CD4-positive, alpha-beta T cell treated with Interferon gamma for 1 hour (primary cell): ENCODE results near the gene WDR91.

Experiments used
- DNase-seq: peaks from one replicate; pipeline ENCODE4 v3.0.0-alpha.2; 2020

Gene WDR91

DNA sequence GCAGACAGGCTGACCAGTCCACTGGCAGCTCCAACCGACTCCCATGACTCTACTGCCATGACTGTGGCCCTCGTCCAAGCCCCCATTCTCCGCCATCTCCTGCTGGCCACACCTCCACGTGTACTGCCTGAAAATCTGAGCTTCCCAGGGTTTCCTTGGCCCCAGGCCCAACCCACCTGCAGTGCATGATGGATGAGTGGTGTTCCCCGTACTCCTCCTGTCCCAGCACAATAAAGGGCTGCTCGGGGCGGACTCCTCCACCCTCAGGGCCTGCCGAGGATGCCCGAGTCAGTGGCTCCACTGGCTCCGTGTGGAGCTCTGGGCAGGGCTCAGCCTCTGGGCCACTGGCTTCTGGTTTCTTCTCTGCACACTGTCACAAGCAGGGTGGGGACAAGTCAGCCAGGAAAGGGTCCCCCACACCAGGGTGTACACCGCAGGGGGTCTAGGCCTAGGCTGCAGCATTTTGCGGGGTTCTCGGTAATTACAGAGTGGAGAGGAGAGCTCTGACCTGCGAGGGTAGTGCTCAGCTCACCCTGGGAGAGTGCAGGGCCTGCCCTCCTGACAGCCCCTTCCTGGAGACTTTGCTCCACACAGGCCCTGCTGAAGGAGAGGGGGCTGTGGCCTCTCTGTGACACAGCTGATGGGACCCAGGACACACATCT, 15.2 kb downstream of the WDR91 start:
- DNase-seq: no peak

DNA sequence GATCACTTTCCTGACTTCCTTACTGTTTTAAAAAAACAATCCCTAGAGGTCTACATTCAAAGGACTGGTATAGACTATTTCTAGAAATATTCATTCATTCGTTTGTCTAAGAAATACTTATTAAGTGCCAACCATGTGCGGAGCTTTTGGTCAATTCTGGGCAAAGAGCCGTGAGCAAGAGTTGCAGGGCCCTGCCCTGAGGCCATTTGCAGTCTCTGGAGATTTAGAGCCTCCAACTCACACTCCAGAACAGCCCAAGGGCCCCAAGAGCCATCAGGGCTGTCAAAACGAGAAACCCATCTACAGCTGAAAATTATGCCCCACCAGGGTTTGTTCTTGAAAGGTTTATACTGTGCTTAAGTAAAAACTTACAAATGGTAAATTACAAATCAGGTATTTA, 16.2 kb downstream of the WDR91 start:
- DNase-seq: no peak

DNA sequence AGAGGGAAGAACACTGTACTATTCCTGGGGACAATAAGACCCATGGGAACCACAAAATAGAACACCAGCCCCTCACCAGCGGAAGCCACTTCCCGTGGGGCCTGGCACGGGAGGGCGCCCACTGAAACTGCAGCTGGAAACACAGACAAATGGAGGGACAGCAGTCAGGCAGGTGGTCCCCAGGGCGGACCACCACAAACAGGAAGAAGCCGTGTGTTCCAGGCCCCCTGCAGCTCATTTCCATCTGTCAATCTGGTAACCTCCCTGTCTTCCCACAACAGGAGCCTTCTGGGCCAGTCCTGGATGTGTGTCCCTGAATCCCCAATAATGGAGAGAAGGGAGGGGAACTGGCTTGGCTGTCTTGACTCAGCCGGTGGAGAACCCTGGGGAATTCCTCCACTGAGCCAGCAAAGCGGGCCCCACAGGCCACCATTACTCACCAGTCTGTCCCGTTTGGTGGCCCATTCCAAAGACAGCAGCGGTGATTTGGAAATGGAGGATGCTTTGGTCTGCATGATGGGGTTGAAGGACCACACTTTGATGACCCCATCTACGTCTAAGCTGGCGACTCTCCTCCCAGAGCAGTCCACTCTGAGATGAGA, 16.7 kb downstream of the WDR91 start:
- no peak for DNase-seq

- DNase-seq: no peak
Observed at GRCh38 chr7:135193615-135194081, 17.7 kb downstream of the WDR91 start.

DNA sequence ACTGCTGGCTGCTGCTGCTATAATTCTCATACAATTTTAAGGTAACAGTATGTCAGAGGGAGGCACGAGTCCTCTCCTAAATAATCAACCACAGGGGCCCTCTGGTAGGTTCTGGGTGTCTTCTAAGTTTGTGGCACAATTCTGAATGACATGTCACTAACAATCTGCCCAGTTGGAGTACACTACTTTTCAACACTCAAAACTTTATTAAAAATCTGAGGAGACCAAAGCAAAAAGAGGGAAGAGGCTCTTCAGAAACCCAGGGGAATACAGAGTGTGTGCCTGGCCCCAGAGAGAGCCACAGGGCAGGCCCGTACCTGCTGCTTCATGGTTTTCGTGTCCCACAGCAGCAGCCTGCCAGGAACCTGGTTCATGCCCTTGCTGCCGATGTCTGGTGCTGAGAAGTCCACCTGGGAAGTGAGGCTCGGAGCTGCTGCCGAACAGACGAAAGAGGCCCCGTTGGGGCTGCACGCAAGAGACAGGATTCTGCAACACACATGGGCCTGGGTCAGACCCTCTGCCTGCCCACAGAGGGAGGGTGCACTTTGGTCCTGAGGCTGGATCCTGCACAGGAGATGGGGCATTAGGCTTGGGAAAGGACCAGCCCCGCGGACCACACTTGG, 18.3 kb downstream of the WDR91 start:
- no peak for DNase-seq

DNA sequence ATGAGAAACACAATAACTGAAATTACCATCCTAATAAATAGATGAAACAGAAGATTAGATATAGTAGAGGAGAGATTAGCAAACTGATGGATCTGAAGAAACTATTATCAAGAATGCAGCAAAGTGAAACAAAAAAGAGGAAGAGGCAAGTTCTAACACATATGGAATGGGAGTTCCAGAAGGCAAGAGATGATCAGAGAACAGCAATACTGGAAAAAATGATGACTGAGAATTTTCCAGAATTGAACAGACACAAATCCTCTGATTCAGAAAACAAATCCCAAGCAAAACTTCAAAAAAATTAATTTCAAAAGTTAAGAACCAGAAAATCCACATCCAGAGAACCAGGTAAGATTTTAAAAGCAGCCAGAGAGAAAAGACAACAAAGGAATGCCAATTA, 20.6 kb downstream of the WDR91 start:
- DNase-seq: no peak

- DNase-seq: no peak
Observed at GRCh38 chr7:135189961-135190360, 21.4 kb downstream of the WDR91 start.

DNA sequence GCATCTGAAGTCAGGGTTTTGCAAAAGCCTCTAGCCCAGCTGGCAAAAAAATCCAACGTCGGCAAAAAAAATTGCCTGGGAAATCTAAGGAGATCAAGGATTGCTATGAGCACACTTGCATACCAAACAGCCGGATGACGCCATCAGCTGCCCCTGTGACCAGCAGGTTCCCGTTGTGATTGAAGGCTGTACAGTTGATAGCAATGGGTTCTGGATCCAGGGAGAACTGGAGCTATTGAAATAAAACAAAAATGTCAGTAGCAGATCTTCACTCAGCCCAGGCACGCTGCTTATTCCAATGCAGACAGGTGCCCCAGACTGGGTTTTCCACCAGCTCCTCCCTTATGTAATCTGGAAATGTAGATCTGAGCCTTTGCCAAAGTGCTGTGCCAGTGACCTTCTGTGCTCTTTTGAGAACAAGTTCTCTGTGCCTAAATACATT, 22.1 kb downstream of the WDR91 start:
- no peak for DNase-seq

DNA sequence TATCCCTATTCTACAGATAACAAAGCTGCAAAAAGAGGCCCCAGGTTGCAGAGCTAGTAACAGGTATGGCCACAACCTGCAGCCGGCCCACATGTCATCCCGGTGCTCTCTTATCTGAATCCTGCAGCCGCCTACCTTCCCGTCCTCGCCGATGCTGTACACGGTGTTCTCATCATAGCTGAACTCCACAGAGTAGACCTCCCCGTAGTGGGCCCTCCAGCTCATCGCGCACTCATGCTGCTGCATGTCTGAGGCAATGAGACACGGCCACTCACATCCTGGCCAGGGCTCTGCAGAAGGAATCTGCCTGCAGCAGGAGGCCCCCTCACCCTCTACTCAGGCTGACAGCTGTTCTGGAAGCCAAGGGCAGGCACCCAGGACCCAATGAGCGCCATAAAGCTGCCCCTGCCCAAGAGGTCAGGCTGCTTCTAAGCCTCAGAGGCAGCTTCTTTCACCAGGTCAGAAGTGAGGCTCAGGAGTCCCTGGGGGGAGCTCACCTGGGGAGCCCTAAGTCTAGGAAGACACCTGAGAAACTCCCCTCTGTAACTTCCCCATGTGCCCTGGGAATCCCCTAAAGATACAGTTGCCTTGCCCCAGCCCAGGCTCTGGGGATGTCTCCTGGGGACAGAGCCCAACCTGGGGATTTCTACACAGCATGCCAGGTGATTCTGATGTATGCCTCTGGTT, 22.9 kb downstream of the WDR91 start:
- no peak for DNase-seq

DNA sequence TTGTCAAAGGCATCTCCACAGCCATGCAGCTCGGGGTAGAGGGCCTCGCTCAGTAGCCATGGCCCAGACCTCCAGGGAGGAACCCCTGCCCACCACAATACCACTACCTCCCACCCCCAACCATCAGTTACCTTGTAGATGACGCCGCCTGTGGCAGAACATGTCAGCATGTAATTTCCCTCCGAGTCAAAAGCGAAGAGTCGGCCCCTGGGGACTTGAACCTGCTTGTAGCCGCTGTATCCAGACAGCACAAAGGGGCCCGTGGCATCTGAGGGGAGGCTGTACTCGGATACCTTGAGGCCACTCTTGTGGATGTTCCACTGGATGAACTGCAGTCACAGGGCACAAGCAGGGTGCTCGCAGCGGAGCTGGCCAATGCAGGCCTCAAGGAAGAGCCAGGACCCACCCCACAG, 24.5 kb downstream of the WDR91 start:
- no peak for DNase-seq

DNA sequence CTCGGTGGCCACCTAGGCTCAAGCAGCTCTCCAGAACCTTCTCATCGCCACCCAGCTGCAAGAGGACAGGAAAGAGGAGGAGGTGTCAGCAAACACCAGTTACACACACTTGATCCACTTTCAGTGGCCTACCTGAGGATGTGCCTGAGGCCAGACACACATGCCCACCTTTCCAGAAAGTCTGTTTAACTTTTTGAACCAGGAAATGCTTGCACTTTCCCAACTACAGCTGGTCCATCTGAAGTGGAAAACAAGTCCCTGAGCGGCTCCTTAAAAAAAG, 25.1 kb downstream of the WDR91 start:
- no peak for DNase-seq

DNA sequence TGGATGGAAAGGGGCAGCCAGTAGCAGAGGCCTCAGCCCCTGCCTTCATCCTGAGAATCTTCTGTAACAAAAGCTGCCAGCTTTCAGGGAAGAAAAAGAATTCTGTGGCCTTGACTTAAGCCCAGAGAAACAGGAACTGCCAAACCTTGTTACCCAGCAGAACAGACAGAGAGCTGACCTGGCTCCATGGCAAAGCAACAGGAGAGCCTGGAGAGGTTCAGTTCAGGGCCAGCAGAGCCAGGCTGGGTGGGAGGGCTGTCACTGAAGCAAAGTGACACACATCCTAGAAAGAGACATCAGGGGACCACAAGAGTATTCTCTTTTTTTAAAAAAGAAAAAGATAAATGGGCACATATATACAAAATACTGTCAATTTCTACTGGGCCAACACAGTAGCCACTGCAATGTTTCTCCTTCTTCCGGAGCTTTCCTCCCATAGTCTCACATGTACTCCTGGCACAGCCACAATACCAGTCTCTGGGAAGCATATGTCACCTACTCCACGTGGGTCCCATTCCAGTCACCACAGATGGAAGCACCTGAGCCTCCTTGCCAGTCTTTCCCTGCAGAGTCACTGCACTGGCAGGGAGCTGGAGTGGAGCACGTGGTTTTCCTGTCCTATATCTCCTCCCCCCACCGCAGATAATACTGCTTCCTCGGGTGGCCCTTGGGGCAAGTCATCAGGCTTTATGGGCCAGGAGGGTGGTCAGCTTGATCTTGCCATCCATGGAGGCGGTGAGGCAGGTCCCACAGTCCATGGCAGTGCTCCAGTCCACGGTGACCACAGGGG, 25.7 kb downstream of the WDR91 start:
- DNase-seq: no peak

GRCh38 chr7:135184254-135184841, 27.0 kb downstream of the WDR91 start:
- no peak for DNase-seq

GRCh38 chr7:135183478-135183877, 27.8 kb downstream of the WDR91 start:
- DNase-seq: no peak

- no peak for DNase-seq
Observed at GRCh38 chr7:135181929-135182678, 29.2 kb downstream of the WDR91 start.

DNA sequence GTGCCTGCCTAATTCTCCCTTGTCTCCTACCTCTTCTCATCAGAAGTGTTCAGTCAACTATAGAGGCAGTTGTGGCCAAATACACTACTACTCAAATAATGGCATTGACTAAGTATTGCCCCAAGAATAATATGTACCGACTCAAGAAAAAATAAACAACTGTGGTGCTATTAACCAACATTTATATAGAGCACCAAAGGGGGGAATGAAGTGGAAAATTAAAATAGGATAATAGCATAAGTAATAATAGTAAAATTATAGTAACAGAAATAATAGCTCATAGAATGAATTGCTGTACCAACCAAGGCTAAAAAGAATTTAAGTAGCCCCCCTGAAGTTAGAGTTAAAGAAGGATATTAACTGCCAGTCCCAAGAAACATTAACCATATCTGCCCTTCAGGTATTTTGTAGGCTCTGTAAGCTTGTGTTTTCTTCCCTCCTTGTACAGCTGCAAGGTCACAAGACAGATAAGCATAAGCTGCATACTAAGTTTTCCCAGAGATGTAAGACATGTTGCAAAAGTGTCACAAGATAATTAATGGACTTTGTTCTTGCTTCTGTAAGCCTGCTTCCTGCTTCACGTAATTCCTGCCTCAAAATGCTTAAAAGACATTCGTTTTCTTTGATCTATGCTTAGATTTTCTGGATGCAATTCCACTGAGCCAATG, 29.9 kb downstream of the WDR91 start:
- DNase-seq: no peak

DNA sequence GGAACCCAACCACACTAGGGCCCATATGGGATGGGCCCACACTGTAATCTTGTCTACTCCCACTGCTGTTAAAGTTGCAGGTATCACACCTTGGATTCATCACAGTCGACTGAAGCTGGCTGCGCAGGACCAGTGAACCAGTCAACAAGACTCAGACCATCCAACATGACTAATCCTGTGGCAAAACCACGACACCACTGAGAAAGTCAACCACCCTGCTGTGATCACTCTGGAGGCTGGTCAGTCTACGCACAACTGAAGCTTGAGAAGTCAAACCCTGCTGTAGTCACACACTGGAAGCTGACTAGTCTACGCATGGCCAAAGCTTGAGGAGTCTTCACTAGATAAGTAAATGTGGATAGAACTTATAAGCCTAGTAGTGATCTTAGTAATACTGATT, 31.2 kb downstream of the WDR91 start:
- no peak for DNase-seq

GRCh38 chr7:135179321-135179925, 31.9 kb downstream of the WDR91 start:
- DNase-seq: no peak

DNA sequence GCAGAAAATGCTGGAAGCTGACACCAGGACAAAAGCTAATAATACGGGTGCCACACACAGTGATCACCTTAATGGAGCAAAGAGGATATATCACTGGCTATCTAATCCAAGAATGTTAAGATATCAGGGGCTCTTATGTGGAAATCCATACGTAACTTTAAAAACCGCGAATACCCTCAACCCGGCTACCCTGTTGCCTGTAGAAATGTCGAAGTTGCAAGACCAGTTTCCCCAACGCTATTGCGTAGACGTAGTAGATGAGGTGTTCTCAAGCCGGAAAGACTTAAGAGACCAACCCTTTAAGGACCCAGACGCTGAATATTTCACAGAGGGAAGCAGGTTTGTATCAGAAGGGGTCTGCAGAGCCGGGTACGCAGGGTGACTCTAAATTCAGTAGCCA, 33.0 kb downstream of the WDR91 start:
- DNase-seq: no peak

- DNase-seq: no peak
Observed at GRCh38 chr7:135177028-135177696, 34.2 kb downstream of the WDR91 start.
